RWPE1 (cell line): ENCODE results near the gene EPHB1.
"Not testable (repeated sequence)": the region's sequence is repeated elsewhere in the genome, so short reads cannot be mapped to it uniquely, and the experiment has no call there.

Source experiments
- CTCF ChIA-PET: fragments of 350-600 bp; sonication (Branson Sonifier 250); formaldehyde crosslinking; extraction: SDS; loops from one replicate; lab custom pipeline; 2021; lab: Yijun Ruan, JAX
- POLR2A ChIA-PET: fragments of 400-600 bp; formaldehyde crosslinking; extraction: SDS; loops from one replicate; lab custom pipeline; 2020; ENCODE audit warnings: antibody characterized with exemption; ENCODE audit not compliant: low non-redundant PET; lab: Yijun Ruan, JAX
- DNase-seq: peaks from one replicate; pipeline ENCODE4 v3.0.0; 2012; ENCODE audit warnings: low spot score
- H3K27ac ChIP-seq: fragments of 450-650 bp; 2 replicates; pipeline ENCODE4 v1.5.1; 2017
- TF ChIP-seq, protein P1 (sequence below): fragments of 450-650 bp; conservative IDR thresholded peaks from 2 replicates; pipeline ENCODE4 v1.5.1; 2017; ENCODE audit warnings: low read depth, mild to moderate bottlenecking

The EPHB1 gene

DNA sequence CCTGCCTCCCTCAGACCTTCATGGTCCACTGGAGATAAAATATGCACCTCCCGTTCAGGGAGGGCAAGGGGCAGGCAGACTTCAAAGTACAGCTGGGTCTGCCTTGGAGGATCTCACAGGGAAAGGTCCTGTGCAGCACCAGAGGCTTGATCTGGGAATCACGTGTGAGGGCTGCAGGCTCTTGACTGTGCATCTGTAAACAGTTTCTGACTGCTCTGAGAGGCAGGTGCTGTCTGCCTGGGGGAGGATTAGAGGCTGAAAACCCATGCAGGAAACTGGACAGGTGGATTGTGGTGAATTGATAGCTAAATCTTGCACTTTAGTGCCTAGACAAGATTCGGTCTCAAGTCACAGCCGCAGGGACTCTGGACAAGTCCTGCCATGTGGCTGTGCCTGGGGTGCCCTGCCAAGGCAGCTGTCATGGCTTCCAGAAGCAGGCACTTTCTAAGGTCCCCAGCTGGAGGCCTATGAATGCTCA, 239.3 kb downstream of the EPHB1 start:
- ChIA-PET CTCF (no interaction called here), POLR2A (no interaction called here)
- H3K27ac ChIP-seq: no peak overlapping the region
- TF ChIP-seq, protein P1, sequence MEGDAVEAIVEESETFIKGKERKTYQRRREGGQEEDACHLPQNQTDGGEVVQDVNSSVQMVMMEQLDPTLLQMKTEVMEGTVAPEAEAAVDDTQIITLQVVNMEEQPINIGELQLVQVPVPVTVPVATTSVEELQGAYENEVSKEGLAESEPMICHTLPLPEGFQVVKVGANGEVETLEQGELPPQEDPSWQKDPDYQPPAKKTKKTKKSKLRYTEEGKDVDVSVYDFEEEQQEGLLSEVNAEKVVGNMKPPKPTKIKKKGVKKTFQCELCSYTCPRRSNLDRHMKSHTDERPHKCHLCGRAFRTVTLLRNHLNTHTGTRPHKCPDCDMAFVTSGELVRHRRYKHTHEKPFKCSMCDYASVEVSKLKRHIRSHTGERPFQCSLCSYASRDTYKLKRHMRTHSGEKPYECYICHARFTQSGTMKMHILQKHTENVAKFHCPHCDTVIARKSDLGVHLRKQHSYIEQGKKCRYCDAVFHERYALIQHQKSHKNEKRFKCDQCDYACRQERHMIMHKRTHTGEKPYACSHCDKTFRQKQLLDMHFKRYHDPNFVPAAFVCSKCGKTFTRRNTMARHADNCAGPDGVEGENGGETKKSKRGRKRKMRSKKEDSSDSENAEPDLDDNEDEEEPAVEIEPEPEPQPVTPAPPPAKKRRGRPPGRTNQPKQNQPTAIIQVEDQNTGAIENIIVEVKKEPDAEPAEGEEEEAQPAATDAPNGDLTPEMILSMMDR: no peak
- DNase-seq: no peak

DNA sequence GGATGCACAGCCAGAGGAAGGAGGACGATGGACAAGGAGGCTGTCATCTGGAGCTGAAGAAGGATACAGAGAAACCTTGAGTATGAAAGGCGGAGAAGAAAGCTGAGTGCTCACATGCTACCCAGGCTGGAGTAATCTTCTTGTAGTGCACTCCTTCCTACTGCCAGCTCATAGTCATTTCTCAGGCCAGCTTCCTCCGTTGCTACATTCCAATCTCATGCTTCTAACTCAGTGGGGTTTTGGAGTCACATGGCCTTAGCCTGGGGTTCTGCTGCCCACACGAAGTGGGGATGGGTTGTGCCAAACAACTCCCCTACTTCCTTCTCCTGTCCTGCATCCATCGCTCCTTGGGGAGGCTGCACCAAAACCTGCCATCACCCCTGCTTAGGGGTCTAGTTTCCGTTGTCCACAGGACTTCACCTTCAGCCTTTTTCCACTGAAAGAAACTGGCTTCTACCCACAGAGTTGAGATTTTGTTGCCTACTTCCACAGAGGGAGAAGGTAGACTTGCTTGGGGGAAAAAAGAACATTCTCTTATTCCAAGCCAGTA, 239.9 kb downstream of the EPHB1 start:
- ChIA-PET CTCF (no interaction called here), POLR2A (no interaction called here)
- DNase-seq: no peak
- H3K27ac ChIP-seq: no peak overlapping the region
- TF ChIP-seq, protein P1: no peak

DNA sequence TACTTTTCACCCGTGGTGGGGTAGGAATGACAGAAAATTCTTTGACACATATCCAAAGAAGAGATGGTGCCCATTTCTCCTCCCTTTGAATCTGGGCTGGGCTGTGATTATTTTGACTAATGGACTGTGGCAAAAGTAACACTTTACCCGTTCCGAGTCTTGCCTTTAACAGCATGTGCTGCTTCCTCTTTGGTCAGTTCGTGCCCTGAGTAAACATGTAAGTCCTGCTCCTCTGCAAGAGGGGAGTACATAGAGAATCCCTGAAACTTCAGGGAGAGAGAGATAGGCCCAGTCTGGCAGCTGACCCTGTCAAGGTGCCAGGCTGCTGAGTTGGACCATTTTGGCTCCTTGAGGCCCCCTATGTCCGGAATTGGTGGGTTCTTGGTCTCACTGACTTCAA, 243.1 kb downstream of the EPHB1 start:
- ChIA-PET POLR2A (no interaction called here), CTCF (no interaction called here)
- DNase-seq: no peak
- H3K27ac ChIP-seq: no peak overlapping the region
- TF ChIP-seq, protein P1: no peak

DNA sequence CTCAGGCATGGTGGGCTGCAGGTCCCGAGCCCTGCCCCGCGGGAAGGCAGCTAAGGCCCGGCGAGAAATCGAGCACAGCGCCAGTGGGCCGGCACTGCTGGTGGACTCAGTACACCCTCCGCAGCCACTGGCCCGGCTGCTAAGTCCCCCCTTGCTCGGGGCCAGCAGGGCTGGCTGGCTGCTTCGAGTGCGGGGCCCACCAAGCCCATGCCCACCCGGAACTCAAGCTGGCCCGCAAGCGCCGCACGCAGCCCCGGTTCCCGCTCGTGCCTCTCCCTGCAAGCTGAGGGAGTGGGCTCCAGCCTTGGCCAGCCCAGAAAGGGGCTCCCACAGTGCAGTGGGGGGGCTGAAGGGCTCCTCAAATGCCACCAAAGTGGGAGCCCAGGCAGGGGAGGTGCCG, 244.5 kb downstream of the EPHB1 start:
- POLR2A ChIA-PET, DNase-seq, CTCF ChIA-PET, H3K27ac ChIP-seq: not testable (repeated sequence)

DNA sequence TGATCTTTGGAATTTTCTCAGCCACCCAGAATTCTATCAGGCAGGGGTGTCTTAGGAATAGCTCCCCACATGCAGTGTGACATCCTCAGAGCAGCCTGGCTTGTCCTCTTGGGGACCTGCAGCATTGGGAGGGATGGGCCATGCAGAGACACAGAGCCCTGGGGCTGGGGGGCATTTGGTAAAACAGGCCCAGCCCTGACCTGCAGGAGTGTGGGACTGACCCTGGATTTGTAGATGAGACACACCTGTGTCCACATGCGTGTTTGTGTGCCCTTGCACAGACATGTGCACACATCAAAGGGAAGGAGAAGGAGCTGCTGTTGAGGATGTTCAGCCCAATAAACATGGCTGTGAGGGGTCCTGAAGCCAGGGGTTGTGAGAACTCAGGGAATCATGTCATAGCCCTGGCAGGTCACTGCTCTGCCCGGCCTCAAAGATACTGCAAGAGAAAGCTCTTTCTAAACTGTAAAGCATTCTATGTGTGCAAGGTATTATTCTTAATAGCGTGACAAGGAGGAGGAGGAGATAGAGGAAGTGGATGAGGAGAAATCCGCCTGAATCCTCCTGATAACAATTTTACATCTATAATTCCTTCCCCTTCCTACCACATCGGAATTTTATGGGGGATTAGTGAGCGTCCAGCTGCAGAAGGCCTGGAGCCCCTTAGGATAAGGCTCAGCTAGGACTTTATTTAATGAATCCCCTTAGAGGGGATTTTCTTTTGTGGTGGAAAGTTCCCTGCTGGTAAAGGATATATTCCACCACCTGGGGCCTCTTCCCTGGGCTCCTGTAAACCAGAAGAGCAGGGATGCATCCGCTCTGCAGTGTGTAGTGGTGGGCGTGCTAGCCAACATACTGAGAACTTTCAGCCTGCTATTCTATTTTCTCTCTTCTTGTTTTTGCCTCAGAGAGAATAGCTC, 245.5 kb downstream of the EPHB1 start:
- no peak for DNase-seq
- TF ChIP-seq, protein P1: no peak
- ChIA-PET CTCF (no interaction called here), POLR2A (no interaction called here)
- no peak overlapping the region for H3K27ac ChIP-seq

DNA sequence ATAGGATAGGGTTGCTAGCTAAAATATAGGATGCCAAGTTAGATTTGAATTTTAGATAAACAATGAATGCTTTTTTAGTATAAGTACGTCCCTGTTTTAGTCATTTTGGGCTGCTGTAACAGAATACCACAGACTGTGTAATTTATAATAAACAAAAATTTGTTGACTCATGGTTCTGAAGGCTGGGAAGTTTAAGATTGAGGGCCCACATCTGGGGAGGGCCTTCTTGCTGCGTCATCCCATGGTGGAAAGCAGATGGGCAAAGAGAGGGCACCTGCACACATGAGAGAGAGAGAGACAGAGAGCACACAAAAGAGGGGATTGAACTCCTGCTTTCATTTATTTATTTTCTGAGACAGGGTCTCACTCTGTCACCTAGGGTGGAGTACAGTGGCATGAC, 246.5 kb downstream of the EPHB1 start:
- POLR2A ChIA-PET: no interaction called here
- CTCF ChIA-PET: no interaction called here
- no peak for DNase-seq
- TF ChIP-seq, protein P1: no peak
- H3K27ac ChIP-seq: no peak overlapping the region

DNA sequence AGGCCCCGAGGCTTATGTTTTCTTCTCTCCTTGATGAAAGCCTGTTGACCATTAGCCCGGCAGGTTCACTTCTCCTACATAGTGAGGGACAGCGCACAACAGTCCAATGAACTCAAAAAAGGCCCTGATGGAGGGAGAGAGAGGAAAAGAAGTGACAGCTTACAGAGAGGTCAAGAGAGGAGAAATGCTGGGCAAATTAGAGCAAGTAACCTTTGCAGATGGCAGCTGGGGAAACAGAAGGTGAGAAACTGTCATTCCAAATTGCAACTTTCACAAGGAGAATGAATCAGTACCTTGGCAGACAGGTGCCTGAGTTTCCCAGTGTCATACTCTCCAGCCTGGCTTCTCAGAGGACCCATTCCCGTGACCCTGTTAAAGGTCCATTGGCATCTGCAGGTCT, 252.0 kb downstream of the EPHB1 start:
- TF ChIP-seq, protein P1: no peak
- ChIA-PET CTCF (interaction anchor here (0.7 kb wide), 1 partner anchor 34 kb away, joined by 3 read pairs; no protein-coding TSS in a partner anchor), POLR2A (no interaction called here)
- DNase-seq: no peak
- H3K27ac ChIP-seq: no peak overlapping the region
